Measurements from ENCODE around the gene UCP3. TPM values are rescaled to one million over a fixed set of nuclear protein-coding genes. Genes with fewer than 3 reads are reported as not detected.

UCP3 gene
- total RNA-seq, 1 experiment from 2014 or later: 0.29 TPM

GRCh38 chr11:74018331-74019005, 9.6 kb upstream of the UCP3 start:
- no peak for DNase-seq (ENCODE audit: low read depth)

GRCh38 chr11:74017631-74018030, 8.7 kb upstream of the UCP3 start:
- no peak for DNase-seq (ENCODE audit: low read depth)

- DNase-seq (ENCODE audit: low read depth): no peak
Measured at GRCh38 chr11:74015919-74016684, 7.2 kb upstream of the UCP3 start.

GRCh38 chr11:74014880-74015279, 6.0 kb upstream of the UCP3 start:
- no peak for DNase-seq (ENCODE audit: low read depth)

- no peak for DNase-seq (ENCODE audit: low read depth)
Measured at GRCh38 chr11:74013141-74013540, 4.3 kb upstream of the UCP3 start.

- DNase-seq (ENCODE audit: low read depth): no peak
Measured at GRCh38 chr11:74012074-74012809, 3.4 kb upstream of the UCP3 start.

- no peak for DNase-seq (ENCODE audit: low read depth)
Measured at GRCh38 chr11:74011360-74012073, 2.6 kb upstream of the UCP3 start.

GRCh38 chr11:74010306-74011300, 1.7 kb upstream of the UCP3 start:
- DNase-seq (ENCODE audit: low read depth): no peak

- DNase-seq (ENCODE audit: low read depth): no peak
Measured at GRCh38 chr11:74009675-74010305, 905 bp upstream of the UCP3 start.

- no peak for DNase-seq (ENCODE audit: low read depth)
Measured at GRCh38 chr11:74009230-74009547, 304 bp upstream of the UCP3 start.

GRCh38 chr11:74007691-74008372, 1.1 kb downstream of the UCP3 start:
- DNase-seq (ENCODE audit: low read depth): no peak

GRCh38 chr11:74006743-74007304, 2.1 kb downstream of the UCP3 start:
- DNase-seq (ENCODE audit: low read depth): no peak

- DNase-seq (ENCODE audit: low read depth): no peak
Measured at GRCh38 chr11:74005721-74006517, 3.0 kb downstream of the UCP3 start.

GRCh38 chr11:74004759-74005615, 3.9 kb downstream of the UCP3 start:
- no peak for DNase-seq (ENCODE audit: low read depth)

- no peak for DNase-seq (ENCODE audit: low read depth)
Measured at GRCh38 chr11:74004046-74004695, 4.7 kb downstream of the UCP3 start.

- no peak for DNase-seq (ENCODE audit: low read depth)
Measured at GRCh38 chr11:74002832-74003231, 6.1 kb downstream of the UCP3 start.

GRCh38 chr11:74001822-74002286, 7.0 kb downstream of the UCP3 start:
- no peak for DNase-seq (ENCODE audit: low read depth)
